Stomach (tissue), 4 donors: ENCODE measurements around the gene ERO1A.

ENCODE experiments used
- CTCF ChIP-seq, 7 experiments: fragments of 450-650 bp in 4 of 7; fragments of 200-600 bp in 3 of 7; sonication (generic) in 3 of 7; IDR thresholded peaks; one replicate each; pipeline ENCODE4 v1.5.1; 2016 to 2019; ENCODE audit warnings: antibody characterized with exemption in 7 of 7, control low read depth in 2 of 7, mild to moderate bottlenecking in 1 of 7
- EP300 ChIP-seq: sonication (generic); formaldehyde crosslinking; IDR thresholded peaks from one replicate; pipeline ENCODE4 v1.6.1; 2017; ENCODE audit warnings: antibody characterized with exemption
- POLR2A ChIP-seq, 4 donors: fragments of 450-650 bp; IDR thresholded peaks; one replicate each; pipeline ENCODE4 v1.6.1; 2016; ENCODE audit warnings: antibody characterized with exemption in 4 of 4, control low read depth in 2 of 4, mild to moderate bottlenecking in 1 of 4, moderate library complexity in 1 of 4
- POLR2AphosphoS5 ChIP-seq, 3 donors: sonication (generic); formaldehyde crosslinking; IDR thresholded peaks; one replicate each; pipeline ENCODE4 v1.6.1; 2016; ENCODE audit warnings: antibody characterized with exemption in 3 of 3

DNA sequence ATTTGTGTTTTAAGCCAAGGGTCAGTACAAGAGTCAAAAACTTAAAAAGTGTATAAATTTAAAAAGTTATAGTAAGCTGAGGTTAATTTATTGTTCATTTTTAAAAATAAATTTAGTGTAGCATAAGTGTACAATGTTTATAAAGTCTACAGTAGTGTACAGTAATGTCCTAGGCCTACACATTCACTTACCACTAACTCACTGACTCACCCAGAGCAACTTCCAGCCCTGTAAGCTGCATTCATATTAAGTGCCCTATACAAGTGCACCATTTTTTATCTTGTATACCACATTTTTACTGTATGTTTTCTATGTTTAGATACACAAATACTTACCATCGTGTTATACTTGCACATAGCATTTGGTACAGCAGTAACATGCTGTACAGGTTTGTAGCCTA, 105.0 kb downstream of the ERO1A start:
- TF ChIP-seq POLR2AphosphoS5 (IDR thresholded peaks at IDR 0.05), result no peak
- no peak for TF ChIP-seq POLR2A (IDR thresholded peaks at IDR 0.05)
- TF ChIP-seq CTCF (IDR thresholded peaks at IDR 0.05), result no peak
- TF ChIP-seq EP300, result no peak
